Measurements from ENCODE around the gene SH3RF3. TPM values are rescaled to one million over a fixed set of nuclear protein-coding genes. Genes with fewer than 3 reads are reported as not detected.

Gene SH3RF3
- total and polyA plus RNA-seq, 2 of the 13 experiments (the other 11 are each of a cell fraction or from before 2014, with no cell fraction given) = 0.04 TPM; not detected in 1

DNA sequence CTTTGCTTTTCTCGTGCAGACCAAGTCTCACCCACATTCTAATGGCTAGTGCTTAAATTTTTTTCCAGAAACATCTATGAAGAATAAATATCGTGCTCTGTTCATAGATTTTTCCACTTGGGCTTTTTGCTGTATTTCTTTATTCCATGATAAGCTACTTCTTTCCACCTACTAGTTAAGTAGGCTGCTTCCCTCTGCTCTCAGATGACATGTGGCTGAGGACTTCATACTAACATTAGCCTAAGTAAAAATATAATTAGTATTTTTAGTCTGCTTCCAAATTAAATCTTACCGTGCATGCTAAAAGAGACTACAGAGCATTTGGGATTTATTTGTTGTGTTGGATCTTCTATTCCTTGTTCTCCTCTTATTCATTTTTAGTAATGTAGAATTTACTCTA lies 102.4 kb downstream of the SH3RF3 start:
- Histone ChIP-seq H4K20me1 (ENCODE audit: insufficient read depth, low read length) (no peaks in the 10 kb centered on the region), H3K9me3 (ENCODE audit: low read length) (no peaks in the 10 kb centered on the region), H3K79me2 (ENCODE audit: insufficient read depth, low read length) (no peaks in the 10 kb centered on the region), H3K27me3 (ENCODE audit: control insufficient read depth in 1 of 2, insufficient read depth in 2 of 2, low read length in 2 of 2) (no peaks in the 10 kb centered on the region; a peak in 2 of 5 replicates), H3K36me3 (replicated peaks in 1 of 2; ENCODE audit: control insufficient read depth in 1 of 2, insufficient read depth in 2 of 2, low read length in 2 of 2) (no peaks in the 10 kb centered on the region), H3K4me1 (ENCODE audit: insufficient read depth, low read length) (peaks cover 3% of the 10 kb centered on the region), H2AFZ (ENCODE audit: low read length) (no peak overlapping the region), H3K4me2 (ENCODE audit: low read depth, low read length) (no peak overlapping the region), H3K4me3 (replicated peaks in 1 of 3; ENCODE audit: insufficient read depth in 1 of 3, low read depth in 2 of 3, low read length in 3 of 3) (no peak overlapping the region), H3K27ac (ENCODE audit: extremely low read length, insufficient read depth, low read length) (no peak overlapping the region), H3K9ac (ENCODE audit: insufficient read depth, low read depth, low read length) (no peak overlapping the region)
- ChIA-PET POLR2A (no interaction called here), CTCF (ENCODE audit: low intra/inter-chr PET ratio, low total read pairs) (no interaction called here)
- DNase-seq (ENCODE audit: low spot score) (no peak), ATAC-seq (no peak), FAIRE-seq (no peak)
- intact Hi-C loops (cut with micrococcal nuclease; ENCODE audit: unreplicated experiment) = no loop called here
- TF ChIP-seq CEBPG (CRISPR knock-in tag; IDR thresholded peaks at IDR 0.05) = no peak
- no peak for TF ChIP-seq ZBTB42 (CRISPR knock-in tag; IDR thresholded peaks at IDR 0.05)
- no peak for TF ChIP-seq E2F5 (CRISPR knock-in tag; conservative IDR thresholded peaks at IDR 0.05)
- TF ChIP-seq KDM1A (CRISPR knock-in tag; IDR thresholded peaks at IDR 0.05) = no peak
- no peak for TF ChIP-seq ZNF235 (CRISPR knock-in tag; IDR thresholded peaks at IDR 0.05; ENCODE audit: borderline replicate concordance)
- no peak for TF ChIP-seq ZNF3 (CRISPR knock-in tag; IDR thresholded peaks at IDR 0.05)
- no peak for TF ChIP-seq MAFK (conservative IDR thresholded peaks at IDR 0.05 in 1 of 2, IDR thresholded peaks at IDR 0.05 in 1 of 2; ENCODE audit: low read length in 2 of 2)
- no peak for TF ChIP-seq KAT7 (CRISPR knock-in tag; IDR thresholded peaks at IDR 0.05; ENCODE audit: borderline replicate concordance)
- in situ Hi-C loops (cut with HindIII; ENCODE audit: extremely low pct_ligation_motif_present, low pct_unique_long_range_greater_than_20kb) = no loop called here
- 28% methylated on average over 3 of the region's 3 CpGs for WGBS (ENCODE audit: low lambda C conversion rate)
- BruUV-seq (replicated peaks) = no TSS peak

GRCh38 chr2:109231996-109232705 lies 103.1 kb downstream of the SH3RF3 start:
- POLR2A ChIA-PET = no interaction called here
- no peak for FAIRE-seq
- H3K27me3 ChIP-seq (ENCODE audit: control insufficient read depth in 1 of 2, insufficient read depth in 2 of 2, low read length in 2 of 2) = no peaks in the 10 kb centered on the region; a peak in 2 of 5 replicates
- TF ChIP-seq ZNF891 (CRISPR knock-in tag; IDR thresholded peaks at IDR 0.05) = no peak
- TF ChIP-seq, protein P1, sequence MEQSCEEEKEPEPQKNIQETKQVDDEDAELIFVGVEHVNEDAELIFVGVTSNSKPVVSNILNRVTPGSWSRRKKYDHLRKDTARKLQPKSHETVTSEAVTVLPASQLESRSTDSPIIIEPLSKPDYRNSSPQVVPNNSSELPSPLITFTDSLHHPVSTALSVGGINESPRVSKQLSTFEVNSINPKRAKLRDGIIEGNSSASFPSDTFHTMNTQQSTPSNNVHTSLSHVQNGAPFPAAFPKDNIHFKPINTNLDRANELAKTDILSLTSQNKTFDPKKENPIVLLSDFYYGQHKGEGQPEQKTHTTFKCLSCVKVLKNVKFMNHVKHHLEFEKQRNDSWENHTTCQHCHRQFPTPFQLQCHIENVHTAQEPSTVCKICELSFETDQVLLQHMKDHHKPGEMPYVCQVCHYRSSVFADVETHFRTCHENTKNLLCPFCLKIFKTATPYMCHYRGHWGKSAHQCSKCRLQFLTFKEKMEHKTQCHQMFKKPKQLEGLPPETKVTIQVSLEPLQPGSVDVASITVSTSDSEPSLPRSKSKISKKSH (CRISPR knock-in tag; IDR thresholded peaks at IDR 0.05; ENCODE audit: borderline replicate concordance) = no peak
- no peak for TF ChIP-seq FOXM1 (CRISPR knock-in tag; IDR thresholded peaks at IDR 0.05)
- TF ChIP-seq TEAD2 (CRISPR knock-in tag; IDR thresholded peaks at IDR 0.05) = no peak
- TF ChIP-seq NPAS2 (CRISPR knock-in tag; IDR thresholded peaks at IDR 0.05; ENCODE audit: borderline replicate concordance) = no peak
- TF ChIP-seq ZNF607 (CRISPR knock-in tag; IDR thresholded peaks at IDR 0.05; ENCODE audit: borderline replicate concordance) = no peak
- TF ChIP-seq IKZF1 (IDR thresholded peaks at IDR 0.05) = no peak
- TF ChIP-seq, protein P2, sequence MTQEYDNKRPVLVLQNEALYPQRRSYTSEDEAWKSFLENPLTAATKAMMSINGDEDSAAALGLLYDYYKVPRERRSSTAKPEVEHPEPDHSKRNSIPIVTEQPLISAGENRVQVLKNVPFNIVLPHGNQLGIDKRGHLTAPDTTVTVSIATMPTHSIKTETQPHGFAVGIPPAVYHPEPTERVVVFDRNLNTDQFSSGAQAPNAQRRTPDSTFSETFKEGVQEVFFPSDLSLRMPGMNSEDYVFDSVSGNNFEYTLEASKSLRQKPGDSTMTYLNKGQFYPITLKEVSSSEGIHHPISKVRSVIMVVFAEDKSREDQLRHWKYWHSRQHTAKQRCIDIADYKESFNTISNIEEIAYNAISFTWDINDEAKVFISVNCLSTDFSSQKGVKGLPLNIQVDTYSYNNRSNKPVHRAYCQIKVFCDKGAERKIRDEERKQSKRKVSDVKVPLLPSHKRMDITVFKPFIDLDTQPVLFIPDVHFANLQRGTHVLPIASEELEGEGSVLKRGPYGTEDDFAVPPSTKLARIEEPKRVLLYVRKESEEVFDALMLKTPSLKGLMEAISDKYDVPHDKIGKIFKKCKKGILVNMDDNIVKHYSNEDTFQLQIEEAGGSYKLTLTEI (CRISPR knock-in tag; conservative IDR thresholded peaks at IDR 0.05) = no peak
- TF ChIP-seq ATF7-NPFF (CRISPR knock-in tag; IDR thresholded peaks at IDR 0.05; ENCODE audit: low read depth) = no peak

More at GRCh38 chr2:109231996-109232705, 103.1 kb downstream of the SH3RF3 start:
- Histone ChIP-seq H3K9ac (ENCODE audit: insufficient read depth, low read depth, low read length) (no peak overlapping the region), H3K27ac (ENCODE audit: extremely low read length, insufficient read depth, low read length) (no peak overlapping the region), H2AFZ (ENCODE audit: low read length) (no peak overlapping the region), H4K20me1 (ENCODE audit: insufficient read depth, low read length) (no peaks in the 10 kb centered on the region), H3K4me2 (ENCODE audit: low read depth, low read length) (no peak overlapping the region), H3K79me2 (ENCODE audit: insufficient read depth, low read length) (no peaks in the 10 kb centered on the region), H3K36me3 (replicated peaks in 1 of 2; ENCODE audit: control insufficient read depth in 1 of 2, insufficient read depth in 2 of 2, low read length in 2 of 2) (no peaks in the 10 kb centered on the region), H3K4me1 (ENCODE audit: insufficient read depth, low read length) (no peaks in the 10 kb centered on the region), H3K9me3 (ENCODE audit: low read length) (no peaks in the 10 kb centered on the region), H3K4me3 (replicated peaks in 1 of 3; ENCODE audit: insufficient read depth in 1 of 3, low read depth in 2 of 3, low read length in 3 of 3) (no peak overlapping the region)
- DNase-seq (ENCODE audit: low spot score) (no peak), ATAC-seq (no peak)
- intact Hi-C loops (cut with micrococcal nuclease; ENCODE audit: unreplicated experiment) = no loop called here
- in situ Hi-C loops (cut with HindIII; ENCODE audit: extremely low pct_ligation_motif_present, low pct_unique_long_range_greater_than_20kb) = no loop called here
- BruUV-seq (replicated peaks) = no TSS peak
- 45% methylated on average over 7 of the region's 7 CpGs for WGBS (ENCODE audit: low lambda C conversion rate)
- CTCF ChIA-PET (ENCODE audit: low intra/inter-chr PET ratio, low total read pairs) = no interaction called here
